HG03439 (cell line): Measurements from ENCODE around the gene RBM33.

Source experiments
- ATAC-seq: cut with Tn5 transposase; IDR thresholded peaks from one replicate; pipeline ENCODE4 v1.9.1; 2021; ENCODE audit warnings: mild to moderate bottlenecking, moderate library complexity; ENCODE audit not compliant: unreplicated experiment

RBM33 gene

DNA sequence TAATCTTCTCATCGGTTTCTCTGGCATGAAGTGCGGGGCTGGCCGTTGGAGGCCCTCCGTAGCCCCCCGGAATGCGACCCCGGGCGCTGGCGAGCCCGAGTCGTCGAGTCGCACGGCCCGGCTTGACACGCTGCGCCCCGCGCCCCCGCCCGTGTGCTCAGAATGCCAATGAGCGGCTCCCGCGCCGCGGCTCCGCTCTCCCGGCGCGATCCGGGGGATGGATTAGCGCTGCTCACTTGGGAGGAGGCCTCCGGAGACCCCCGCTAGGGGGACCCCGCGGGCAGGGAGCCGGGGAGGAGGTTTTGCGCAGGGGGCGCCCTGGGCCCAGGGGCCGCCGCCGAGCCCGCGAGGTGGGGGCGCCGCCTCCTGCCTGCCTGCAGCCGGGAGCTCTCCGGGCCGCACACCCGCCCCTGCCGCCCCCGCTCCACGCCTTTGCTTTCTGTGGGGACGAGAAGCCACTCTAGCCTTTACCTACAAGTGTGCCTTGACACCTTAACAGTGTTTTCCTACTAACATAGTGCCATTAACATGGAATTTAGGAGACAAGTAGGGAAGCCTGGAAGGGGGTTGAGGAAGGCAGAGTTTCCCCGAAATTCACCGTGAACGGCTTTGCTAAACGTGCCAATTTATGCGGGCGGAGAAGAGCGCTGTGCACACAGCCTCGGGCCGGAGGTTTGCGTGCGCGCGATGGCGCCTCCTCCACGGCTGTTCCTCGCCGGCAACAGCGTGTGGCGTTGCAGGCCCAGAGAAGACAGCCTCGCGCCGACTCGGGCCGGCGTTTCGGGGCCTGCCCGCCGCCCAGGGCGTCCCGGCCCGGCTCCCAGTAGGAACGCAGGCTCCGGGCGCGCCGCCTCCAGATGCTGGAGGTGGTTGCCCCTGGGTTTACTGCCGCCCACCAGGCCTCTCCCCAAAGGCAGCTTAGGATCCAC, 160.7 kb downstream of the RBM33 start:
- no peak for ATAC-seq

DNA sequence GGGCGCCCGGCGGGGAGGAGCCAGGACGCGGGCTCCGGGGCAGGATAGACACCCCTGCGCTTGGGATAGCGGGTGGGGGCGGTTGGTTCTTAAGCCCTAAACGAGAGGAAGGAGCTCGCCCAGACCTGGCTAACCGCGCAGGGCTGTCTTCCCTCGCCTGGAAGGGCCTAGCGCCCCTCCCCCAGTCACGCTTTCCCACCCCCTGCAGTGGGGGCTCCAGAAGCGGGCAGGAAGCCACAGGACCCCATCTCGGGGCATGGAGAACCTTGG, 161.3 kb downstream of the RBM33 start:
- no peak for ATAC-seq

DNA sequence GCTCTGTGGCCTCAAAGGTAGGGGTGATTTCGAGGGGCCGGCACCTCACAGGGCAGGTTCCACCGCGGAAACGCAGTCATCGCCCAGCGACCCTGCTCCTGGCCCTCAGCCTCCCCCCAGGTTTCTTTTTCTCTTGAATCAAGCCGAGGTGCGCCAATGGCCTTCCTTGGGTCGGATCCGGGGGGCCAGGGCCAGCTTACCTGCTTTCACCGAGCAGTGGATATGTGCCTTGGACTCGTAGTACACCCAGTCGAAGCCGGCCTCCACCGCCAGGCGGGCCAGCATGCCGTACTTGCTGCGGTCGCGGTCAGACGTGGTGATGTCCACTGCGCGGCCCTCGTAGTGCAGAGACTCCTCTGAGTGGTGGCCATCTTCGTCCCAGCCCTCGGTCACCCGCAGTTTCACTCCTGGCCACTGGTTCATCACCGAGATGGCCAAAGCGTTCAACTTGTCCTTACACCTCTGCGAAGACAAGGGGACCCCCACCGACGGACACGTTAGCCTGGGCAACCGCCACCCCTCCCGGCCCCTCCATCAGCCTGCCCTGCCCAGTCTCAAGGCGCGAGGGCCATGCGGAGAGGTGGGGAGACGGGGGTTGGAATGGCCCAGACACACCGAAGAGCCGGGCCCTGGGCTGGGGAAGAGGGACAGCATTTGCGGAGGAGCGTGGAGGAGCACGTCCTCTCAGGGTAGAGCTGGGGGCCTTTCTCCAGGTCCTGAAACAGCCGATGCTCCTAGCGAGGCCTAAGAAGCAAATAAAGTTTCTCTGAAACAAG, 161.8 kb downstream of the RBM33 start:
- ATAC-seq, result no peak

DNA sequence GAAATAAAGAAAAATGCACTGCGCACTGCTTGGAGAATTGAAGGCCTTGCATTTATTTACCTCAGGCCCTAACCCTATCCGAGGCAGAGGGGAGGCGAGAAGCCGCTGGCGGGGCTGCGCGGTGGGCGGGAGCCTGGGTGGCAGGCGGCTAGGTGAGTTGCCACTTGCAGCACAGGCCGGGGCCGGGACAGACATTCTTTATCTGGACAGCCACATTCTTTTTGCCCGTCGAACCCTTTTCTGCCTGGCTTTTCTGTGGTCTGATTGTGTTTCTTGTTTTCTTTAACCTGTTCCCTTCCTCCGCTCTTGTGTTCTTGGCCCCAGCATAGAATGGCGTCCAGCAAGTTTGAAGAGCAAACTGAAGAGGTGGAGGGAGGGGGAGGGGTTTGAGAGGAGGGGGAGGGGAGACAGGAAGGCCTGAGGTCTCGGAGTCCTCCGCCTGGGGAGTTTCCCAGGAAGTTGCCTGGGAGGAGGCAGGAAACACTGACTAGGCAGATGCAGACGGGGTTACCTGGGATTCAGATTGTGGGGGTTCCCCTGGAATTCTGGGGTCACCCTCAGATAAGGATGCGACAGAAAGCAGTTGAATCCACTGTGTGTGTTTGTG, 162.7 kb downstream of the RBM33 start:
- no peak for ATAC-seq

DNA sequence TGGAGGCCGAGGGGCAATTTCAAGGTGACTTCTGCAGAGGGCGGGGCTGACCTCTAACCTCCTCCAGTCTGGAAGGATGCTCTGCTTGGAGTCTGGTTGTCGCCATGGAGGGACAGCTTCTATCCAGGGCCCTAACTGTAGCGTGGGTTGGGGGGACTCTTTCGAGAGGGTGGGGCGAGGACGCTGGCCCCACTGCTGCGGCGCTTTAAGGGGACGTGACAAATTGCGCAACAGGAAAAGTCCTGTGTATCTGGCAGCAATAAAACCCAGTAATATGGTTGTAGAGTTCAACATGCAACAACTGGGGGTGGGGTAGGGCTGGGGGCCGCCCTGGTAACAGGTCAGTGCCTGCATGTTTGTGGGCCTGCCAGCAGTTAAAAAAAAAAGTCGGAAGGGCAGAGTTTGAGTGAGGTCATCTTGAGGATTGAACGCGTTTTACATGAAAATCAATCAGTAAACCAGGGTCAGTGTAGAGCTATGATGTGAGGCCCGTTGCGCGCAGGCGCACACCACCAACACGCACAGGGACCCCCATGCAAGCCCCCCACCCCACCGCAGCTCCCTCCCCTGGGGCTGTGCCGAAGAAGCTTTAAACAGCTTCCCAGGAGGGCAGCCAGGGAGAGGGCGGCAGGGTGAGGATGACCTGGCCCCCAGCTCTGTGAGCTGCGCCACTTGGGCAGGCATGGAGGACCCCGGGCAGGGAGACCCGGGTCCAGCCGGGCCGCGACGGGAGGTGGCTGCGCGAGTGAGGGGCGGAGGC, 163.5 kb downstream of the RBM33 start:
- ATAC-seq, result no peak

GRCh38 chr7:155808549-155809331, 164.3 kb downstream of the RBM33 start:
- ATAC-seq, result no peak

- ATAC-seq, result no peak
Observed at GRCh38 chr7:155809332-155809946, 165.0 kb downstream of the RBM33 start.

DNA sequence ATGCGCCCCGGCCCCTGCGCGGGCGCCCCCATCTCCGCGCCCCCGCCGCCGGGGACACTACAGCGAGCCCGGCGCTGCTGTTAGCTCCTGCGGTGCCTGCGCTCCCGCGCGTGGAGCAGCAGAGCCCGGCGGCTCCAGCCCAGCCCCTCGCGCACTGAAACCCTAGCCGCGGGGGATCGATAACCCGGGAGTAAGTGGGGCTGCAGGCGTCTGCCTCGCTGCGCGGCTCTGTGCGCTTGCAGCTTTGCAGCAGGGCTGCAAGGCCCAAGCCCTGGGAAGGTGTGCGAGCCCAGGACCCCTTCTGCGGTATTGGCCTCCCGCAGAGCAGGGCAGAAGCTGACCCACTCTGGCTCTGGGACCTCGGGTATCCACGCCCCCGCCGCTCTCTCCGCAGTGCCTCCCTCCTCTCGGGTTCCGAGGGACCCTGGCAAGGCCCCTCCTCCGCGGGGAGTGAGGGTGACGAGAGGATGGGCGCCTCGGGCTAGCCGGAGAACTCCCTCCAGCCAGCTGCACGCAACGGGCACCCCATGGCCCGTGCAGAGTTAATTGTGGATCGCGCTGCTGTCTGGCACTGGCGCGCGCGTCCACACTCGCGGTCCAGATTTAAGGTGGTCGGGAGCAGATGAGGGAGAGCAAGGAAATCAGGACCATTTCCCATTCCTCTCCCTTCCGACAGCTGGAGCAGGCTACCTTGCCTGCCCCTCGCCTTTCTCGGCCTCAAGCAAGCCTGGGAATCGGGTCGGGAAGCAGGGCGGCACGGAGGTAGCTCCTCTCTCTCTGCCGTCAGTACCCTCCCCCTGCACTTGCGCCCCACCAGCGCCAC, 165.7 kb downstream of the RBM33 start:
- no peak for ATAC-seq

DNA sequence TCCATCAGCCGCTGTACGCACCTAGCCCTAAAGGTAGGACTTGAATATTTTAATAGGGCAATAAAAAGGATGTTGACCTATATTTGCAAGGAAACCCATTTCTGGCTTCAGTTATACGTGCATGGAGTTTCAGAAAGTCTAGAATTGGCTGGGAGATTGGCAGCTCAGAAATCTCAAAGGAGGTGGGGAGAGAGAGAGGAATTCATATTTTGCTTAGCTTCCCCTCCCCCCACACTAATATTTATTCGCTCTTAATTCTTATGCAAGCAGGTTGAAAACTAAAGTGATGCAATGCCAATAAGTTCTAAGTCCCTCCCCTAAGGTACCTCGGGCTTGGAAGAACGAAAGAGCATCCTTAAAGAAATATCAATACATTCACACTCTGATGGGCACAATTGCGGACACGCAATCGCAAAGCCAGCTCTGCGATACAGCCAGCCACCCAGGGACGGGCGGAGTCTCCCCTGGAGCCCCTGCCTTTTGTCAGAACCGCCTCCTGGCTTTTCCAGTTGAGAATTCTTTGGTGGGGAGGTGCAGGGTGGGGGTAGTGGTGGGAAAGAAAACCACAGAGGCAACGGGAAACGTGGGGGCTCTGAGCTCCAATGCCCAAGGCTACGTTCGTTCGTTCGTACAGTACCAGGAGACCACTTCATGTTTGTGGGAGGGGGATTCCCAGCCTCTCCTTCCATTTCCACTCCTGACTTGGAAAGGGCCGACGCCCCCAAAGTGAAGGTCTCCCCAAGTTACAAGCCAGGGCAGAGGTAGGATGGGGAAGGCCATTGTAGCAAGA, 166.5 kb downstream of the RBM33 start:
- ATAC-seq, result no peak

- ATAC-seq, result no peak
Observed at GRCh38 chr7:155811560-155811894, 167.1 kb downstream of the RBM33 start.

GRCh38 chr7:155811895-155812761, 167.7 kb downstream of the RBM33 start, which contains the start of gene SHH:
TSS of gene SHH (minus strand) at chr7:155812463. CDS start at chr7:155812122, 341 bp downstream.
- no peak for ATAC-seq

- no peak for ATAC-seq
Observed at GRCh38 chr7:155813125-155813524, 168.7 kb downstream of the RBM33 start.

GRCh38 chr7:155813546-155814315, 169.3 kb downstream of the RBM33 start:
- no peak for ATAC-seq

DNA sequence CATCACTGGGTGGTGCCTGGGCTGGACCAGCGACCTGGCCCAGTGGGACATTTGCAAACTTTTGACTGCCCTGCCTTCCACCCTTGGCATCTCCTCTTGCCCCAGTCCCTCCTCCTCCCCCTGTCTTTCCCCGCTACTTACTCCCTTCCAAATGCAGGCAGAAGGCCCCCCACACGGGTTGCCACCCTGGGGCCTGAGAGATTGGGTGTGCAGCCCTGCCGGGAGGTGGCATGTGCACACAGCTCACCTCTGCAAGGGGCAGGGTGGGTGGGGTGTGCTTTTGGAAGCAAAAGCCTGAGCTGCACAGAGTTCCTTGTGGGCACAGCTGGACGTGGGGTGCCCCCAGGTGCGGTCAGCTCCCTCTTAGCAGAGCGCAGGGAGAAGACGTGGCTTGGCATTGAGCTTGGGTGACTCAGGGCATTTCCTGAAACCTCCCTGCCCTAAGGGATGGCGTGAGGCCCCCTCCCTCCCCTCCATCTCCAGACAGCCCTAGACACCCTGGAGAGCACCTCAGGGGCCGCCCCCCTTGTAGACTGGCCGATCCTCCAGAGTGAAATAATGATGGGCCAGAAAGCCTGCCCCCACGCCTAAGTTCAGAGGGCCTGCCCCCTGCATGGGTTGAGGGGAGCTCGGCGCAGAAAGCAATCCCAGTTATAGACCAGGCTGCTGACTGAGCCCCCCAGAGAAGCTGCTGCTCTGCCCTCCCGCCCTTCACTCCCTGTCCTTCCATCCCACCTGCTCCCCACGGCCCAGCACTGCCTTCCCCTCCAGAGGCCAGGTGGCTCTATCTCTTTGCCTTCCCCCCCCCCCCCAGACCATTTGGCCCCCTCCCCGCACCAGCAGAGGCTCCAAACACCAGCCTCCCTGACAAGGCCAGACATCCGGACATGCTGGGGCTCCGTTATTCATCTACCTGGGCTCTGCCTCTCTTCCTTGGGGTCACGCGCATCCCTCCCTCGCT, 170.1 kb downstream of the RBM33 start:
- ATAC-seq, result no peak
